ENCODE measurements around the gene SMIM13.

GRCh38 chr6:11096109-11096508 lies 2.5 kb downstream of the SMIM13 start:
- no peak for TF ChIP-seq CTCF (IDR thresholded peaks at IDR 0.05; ENCODE audit: extremely low read depth in 1 of 2, insufficient read depth in 1 of 2, low read depth in 1 of 2, low read length in 2 of 2)
- TF ChIP-seq GATA2 (IDR thresholded peaks at IDR 0.05; ENCODE audit: insufficient read depth, insufficient read length, low read depth, low read length), result no peak
- TF ChIP-seq MYC (IDR thresholded peaks at IDR 0.05; ENCODE audit: low read depth, low read length), result no peak
- no peak for TF ChIP-seq POLR2AphosphoS5 (IDR thresholded peaks at IDR 0.05; ENCODE audit: insufficient read depth, low read depth, low read length)
- no peak for TF ChIP-seq EZH2 (IDR thresholded peaks at IDR 0.05; ENCODE audit: borderline replicate concordance, low read depth, low read length, severe bottlenecking)
